ENCODE data around the gene FAM161B. TPM values are rescaled to one million over a fixed set of nuclear protein-coding genes. Genes with fewer than 3 reads are reported as not detected.
"Not testable (repeated sequence)": the region's sequence is repeated elsewhere in the genome, so short reads cannot be mapped to it uniquely, and the experiment has no call there.

FAM161B gene
- total RNA-seq, 4 donors from 2014 or later = 5.0 to 7.7 (median 6.0) TPM

DNA sequence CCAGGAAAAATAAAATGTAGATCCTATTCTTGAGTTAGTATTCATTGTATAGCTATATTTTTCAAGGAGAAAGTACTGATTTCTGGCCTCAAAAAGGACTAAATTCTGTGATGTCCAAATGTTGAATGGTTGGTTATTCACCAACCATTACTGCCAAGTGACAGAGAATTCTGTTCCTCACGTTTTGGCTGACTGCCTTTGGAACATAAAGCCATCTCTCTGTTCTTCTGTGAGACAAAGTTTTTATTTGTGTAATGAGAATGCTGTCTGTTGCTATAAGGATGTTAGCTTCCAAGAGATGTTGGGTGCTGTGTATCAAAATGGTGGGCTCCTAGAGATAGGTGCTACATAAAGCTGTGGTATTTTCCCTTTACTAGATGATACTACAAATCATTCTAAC is 54.0 kb downstream of the FAM161B start:
- no peaks in the 10 kb centered on the region for H3K27me3 ChIP-seq
- in situ Hi-C loops (cut with MboI; ENCODE audit: low sequenced_read_pairs in 4 of 4) (no loop called here), intact Hi-C loops (cut with DNase I; ENCODE audit: low total_unique reads) (no loop called here)
- peaks cover 0 to 15% of the 10 kb centered on the region in 2 donors for H3K4me1 ChIP-seq
- TF ChIP-seq POLR2A (IDR thresholded peaks at IDR 0.05) = no peak
- TF ChIP-seq, protein P1, sequence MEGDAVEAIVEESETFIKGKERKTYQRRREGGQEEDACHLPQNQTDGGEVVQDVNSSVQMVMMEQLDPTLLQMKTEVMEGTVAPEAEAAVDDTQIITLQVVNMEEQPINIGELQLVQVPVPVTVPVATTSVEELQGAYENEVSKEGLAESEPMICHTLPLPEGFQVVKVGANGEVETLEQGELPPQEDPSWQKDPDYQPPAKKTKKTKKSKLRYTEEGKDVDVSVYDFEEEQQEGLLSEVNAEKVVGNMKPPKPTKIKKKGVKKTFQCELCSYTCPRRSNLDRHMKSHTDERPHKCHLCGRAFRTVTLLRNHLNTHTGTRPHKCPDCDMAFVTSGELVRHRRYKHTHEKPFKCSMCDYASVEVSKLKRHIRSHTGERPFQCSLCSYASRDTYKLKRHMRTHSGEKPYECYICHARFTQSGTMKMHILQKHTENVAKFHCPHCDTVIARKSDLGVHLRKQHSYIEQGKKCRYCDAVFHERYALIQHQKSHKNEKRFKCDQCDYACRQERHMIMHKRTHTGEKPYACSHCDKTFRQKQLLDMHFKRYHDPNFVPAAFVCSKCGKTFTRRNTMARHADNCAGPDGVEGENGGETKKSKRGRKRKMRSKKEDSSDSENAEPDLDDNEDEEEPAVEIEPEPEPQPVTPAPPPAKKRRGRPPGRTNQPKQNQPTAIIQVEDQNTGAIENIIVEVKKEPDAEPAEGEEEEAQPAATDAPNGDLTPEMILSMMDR (IDR thresholded peaks at IDR 0.05 in 4 of 5, conservative IDR thresholded peaks at IDR 0.05 in 1 of 5) = no peak
- H3K4me3 ChIP-seq = no peak overlapping the region
- H3K27ac ChIP-seq = no peak overlapping the region
- no peaks in the 10 kb centered on the region for H3K9me3 ChIP-seq
- peaks cover 0 to 61% of the 10 kb centered on the region in 2 donors for H3K36me3 ChIP-seq
- ATAC-seq = no peak
- no peak for DNase-seq

DNA sequence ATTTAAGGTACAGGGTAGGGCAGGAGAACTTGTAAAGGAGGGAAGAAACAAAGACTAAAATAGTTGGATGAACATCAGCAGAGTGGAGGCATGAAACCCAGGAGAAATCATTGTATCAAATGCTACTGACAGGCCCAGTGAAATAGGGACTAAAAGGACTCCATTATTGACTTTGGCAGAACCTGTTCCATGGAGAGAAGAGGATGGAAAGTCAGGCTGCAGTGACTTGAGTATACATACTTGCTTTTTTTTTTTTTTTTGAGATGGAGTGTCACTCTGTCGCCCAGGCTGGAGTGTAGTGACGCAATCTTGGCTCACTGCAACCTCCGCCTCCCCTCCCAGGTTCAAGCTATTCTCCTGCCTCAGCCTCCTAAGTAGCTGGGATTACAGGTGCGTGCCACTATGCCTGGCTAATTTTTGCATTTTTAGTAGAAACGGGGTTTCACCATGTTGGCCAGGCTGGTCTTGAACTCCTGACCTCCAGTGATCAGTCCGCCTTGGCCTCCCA is 55.7 kb downstream of the FAM161B start:
- peaks cover 0 to 58% of the 10 kb centered on the region in 2 donors for H3K36me3 ChIP-seq
- DNase-seq; H3K27me3 ChIP-seq; H3K4me3 ChIP-seq; H3K4me1 ChIP-seq; H3K27ac ChIP-seq; H3K9me3 ChIP-seq; intact Hi-C loops (cut with DNase I; ENCODE audit: low total_unique reads); in situ Hi-C loops (cut with MboI; ENCODE audit: low sequenced_read_pairs in 4 of 4); ATAC-seq: not testable (repeated sequence)

DNA sequence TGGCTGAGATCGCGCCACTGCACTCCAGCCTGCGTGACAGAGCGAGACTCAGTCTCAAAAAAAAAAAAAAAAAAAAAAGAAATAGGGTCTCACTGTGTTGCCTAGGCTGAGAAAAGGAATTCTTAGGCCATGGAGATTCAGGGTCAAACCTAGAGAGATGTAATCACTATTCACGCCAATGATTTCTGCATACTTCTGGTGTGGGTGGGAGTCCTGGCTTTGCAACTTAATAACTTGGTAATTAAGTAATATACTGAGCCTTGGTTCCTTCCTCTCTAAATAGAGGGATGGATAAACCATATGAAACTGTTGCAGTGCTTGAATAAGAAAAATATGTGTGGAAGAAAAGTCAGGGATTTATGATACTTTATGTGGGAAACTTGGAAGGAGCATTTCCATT is 60.5 kb downstream of the FAM161B start:
- Histone ChIP-seq H3K36me3 (peaks cover 0 to 14% of the 10 kb centered on the region in 2 donors), H3K4me3 (no peak overlapping the region), H3K27me3 (no peaks in the 10 kb centered on the region), H3K27ac (no peak overlapping the region), H3K9me3 (no peaks in the 10 kb centered on the region), H3K4me1 (peaks cover 30 to 31% of the 10 kb centered on the region in 2 donors)
- no peak for ATAC-seq
- TF ChIP-seq POLR2A (IDR thresholded peaks at IDR 0.05) = no peak
- TF ChIP-seq, protein P1 (IDR thresholded peaks at IDR 0.05 in 4 of 5, conservative IDR thresholded peaks at IDR 0.05 in 1 of 5) = no peak
- in situ Hi-C loops (cut with MboI; ENCODE audit: low sequenced_read_pairs in 4 of 4) (no loop called here), intact Hi-C loops (cut with DNase I; ENCODE audit: low total_unique reads) (loop anchor here (5.0 kb wide), 2 partner anchors 128 to 162 kb away; partner anchors contain the start of genes BBOF1 and ENTPD5)
- DNase-seq = no peak

DNA sequence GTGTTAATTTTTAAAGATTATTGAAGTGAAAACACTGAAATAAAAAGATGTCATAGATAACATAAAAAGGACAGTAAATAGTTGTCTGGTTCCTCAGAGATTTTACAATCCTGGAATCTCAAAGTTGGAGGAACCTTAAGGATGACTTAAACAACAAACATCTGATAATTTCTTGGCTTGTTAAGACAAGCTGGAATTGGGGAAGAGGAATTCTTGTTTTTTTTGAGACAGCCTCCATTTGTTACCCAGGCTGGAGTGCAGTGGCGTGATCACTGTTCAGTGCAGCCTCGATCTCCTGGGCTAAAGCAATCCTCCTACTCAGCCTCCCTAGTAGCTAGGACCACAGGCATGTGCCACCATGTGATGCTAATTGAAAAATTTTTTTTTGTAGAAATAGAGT is 60.9 kb downstream of the FAM161B start:
- in situ Hi-C loops (cut with MboI; ENCODE audit: low sequenced_read_pairs in 4 of 4) = no loop called here
- intact Hi-C loops (cut with DNase I; ENCODE audit: low total_unique reads) = loop anchor here (5.0 kb wide), 2 partner anchors 128 to 162 kb away; partner anchors contain the start of genes BBOF1 and ENTPD5

DNA sequence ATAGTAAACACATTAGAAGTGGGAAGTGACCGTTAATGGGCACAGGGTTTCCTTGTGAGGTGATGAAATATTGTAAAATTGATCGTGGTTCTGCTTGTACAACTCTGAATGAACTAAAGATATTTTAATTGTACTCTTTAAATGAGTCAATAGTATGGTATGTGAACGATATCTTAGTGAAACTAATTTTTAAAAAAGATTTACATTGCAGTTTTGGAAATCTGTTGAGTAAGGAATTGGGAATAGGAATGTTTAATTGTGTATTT is 61.5 kb downstream of the FAM161B start:
- intact Hi-C loops (cut with DNase I; ENCODE audit: low total_unique reads) = loop anchor here (5.0 kb wide), 2 partner anchors 129 to 161 kb away; partner anchors contain the start of genes BBOF1 and ENTPD5
- peak overlapping the region in 1 of 4 donors; percentile 82 for H3K4me3 ChIP-seq

More for the DNA sequence above, 60.9 kb downstream of the FAM161B start:
- Histone ChIP-seq H3K27me3 (no peaks in the 10 kb centered on the region), H3K4me1 (peaks cover 30 to 31% of the 10 kb centered on the region in 2 donors), H3K36me3 (peaks cover 0 to 10% of the 10 kb centered on the region in 2 donors), H3K4me3 (no peak overlapping the region), H3K27ac (no peak overlapping the region), H3K9me3 (no peaks in the 10 kb centered on the region)
- TF ChIP-seq, protein P1 (IDR thresholded peaks at IDR 0.05 in 4 of 5, conservative IDR thresholded peaks at IDR 0.05 in 1 of 5) = no peak
- TF ChIP-seq POLR2A (IDR thresholded peaks at IDR 0.05) = no peak
- ATAC-seq = no peak
- DNase-seq = no peak

More for the DNA sequence above, 61.5 kb downstream of the FAM161B start:
- no peak for TF ChIP-seq POLR2A (IDR thresholded peaks at IDR 0.05)
- TF ChIP-seq, protein P1 (IDR thresholded peaks at IDR 0.05 in 4 of 5, conservative IDR thresholded peaks at IDR 0.05 in 1 of 5) = no peak
- peaks cover 30 to 31% of the 10 kb centered on the region in 2 donors for H3K4me1 ChIP-seq
- H3K36me3 ChIP-seq = peaks cover 0 to 4% of the 10 kb centered on the region in 2 donors
- ATAC-seq = no peak
- no peak for DNase-seq
- no peaks in the 10 kb centered on the region for H3K9me3 ChIP-seq
- H3K27me3 ChIP-seq = no peaks in the 10 kb centered on the region
- in situ Hi-C loops (cut with MboI; ENCODE audit: low sequenced_read_pairs in 4 of 4) = no loop called here
- H3K27ac ChIP-seq = peak overlapping the region in 1 of 4 donors; percentile 84

Data from gastrocnemius medialis (tissue), 4 donors.